ENCODE data around the gene GBE1. TPM values are rescaled to one million over a fixed set of nuclear protein-coding genes. Genes with fewer than 3 reads are reported as not detected.
A peak's percentile ranks its signal among the peaks of the same experiment; 100 is the strongest.
"Not testable (repeated sequence)": the region's sequence is repeated elsewhere in the genome, so short reads cannot be mapped to it uniquely, and the experiment has no call there.

The GBE1 gene
- 65.1 and 82.9 TPM in 2 replicates for total RNA-seq (2014; rRNA removed; shearing (Covaris generic))

DNA sequence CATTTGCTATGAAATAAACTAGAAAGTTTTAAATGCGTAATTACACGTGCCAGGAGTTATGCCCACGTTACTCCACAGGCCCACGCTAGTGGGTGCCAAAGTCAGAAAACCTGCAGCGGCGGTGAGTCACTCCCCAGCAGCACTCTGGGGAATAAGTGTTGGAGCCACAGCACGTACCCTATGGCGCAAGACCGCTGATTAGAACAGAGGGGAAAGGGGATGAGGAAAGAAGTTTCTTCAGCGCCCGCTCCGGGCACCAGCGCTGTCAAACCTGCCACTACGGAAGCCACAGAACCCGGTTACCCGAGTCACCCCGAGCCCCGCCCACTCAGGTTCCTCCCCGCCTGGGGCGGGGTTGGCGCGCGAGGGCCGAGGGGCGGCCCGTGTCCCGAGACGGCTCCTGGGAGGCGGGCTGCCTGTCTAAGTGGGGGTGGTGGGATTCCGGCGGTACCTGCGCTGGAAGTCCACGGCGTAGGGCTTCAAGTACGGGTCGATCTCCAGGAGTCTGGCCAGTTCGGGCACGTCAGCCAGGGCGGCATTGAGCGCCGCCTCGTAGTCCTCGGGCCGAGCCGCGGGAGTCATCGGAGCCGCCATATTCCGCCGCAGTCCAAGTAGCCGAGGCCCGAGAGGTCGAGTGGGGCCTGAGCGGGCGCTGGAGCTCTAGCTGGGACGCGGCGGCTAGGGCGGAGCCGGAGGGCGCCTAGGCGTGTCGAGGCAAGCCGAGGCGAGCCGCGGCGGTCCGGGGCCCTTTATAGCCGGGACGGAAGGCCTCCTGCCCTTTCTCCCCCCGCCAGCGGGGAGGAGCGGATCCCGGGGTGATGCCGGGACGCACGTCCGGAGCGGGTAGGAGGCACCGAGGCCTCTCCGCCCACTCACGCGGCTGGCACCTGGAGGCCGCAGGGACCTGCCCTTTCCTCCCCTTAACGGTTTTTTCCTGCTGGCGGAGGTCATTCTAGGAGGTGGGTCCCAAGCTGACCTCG lies at the start of gene GBE1:
TSS of gene GBE1 (minus strand) at position 722 of the 980 bp plus-strand sequence. CDS start at position 594, 128 bp downstream.
- peak; percentile 95 for DNase-seq (ENCODE audit: low spot score)

DNA sequence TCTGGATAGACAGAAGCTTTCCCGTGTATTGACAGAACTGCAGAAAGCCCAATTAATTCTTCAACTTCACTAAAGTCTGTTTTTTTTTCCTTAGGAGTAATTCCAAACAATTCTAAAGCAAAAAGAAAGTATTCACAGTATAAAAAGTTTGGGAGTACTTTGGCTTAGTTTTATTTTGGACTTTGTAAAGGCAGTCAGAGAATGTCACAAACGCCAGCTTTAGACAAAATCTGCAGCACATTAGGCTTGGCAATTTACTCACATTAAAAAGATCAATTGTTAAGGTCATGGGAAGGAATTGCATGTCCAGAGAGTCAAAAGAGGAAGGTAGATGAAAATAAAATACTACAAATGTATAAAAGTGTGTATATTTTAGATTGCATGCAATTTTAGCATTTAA lies 47.5 kb upstream of the GBE1 start:
- DNase-seq (ENCODE audit: low spot score): no peak

GRCh38 chr3:81799403-81799802 lies 38.0 kb upstream of the GBE1 start:
- peak; percentile 5 for DNase-seq (ENCODE audit: low spot score)

GRCh38 chr3:81793410-81793809 lies 32.0 kb upstream of the GBE1 start:
- no peak for DNase-seq (ENCODE audit: low spot score)

DNA sequence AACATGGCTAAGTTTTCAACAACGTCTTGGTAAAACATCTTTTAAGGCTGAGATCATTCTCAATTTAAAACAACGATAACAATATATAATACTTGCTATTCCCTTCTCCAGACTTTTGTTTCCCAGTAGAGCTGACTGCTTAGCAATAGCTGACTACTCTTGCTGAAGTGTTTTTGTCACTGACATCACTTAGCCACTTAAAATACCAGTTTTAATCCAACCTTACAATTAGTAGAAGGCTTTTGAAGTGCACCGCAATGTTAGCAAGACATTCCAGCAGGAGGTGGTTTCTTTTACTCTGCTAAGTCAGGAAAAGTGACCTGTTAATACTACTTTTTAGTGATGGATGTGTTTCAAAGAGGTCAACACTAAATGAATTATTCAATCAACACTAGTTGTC lies 28.7 kb upstream of the GBE1 start:
- DNase-seq (ENCODE audit: low spot score): no peak

- DNase-seq (ENCODE audit: low spot score): no peak
Measured at GRCh38 chr3:81789691-81790090, 28.2 kb upstream of the GBE1 start.

DNA sequence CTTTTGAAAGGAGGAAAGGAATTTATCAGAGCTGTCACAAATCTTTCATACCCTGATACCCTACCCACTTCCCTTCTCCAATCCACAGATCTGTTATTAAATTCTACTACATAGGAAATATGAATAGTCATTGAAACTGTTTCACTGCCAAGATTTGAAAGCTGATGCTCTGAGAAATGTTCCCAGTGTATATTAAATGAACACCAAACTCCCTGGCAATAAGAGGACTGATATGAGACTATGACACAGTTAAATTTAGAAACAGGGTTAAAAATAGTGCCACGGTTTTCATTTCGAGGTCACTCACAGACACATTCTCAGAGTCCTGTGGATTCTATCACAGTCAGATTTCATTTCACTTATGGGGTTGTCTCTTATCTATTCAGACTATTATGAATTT lies 27.2 kb upstream of the GBE1 start:
- DNase-seq (ENCODE audit: low spot score): no peak

DNA sequence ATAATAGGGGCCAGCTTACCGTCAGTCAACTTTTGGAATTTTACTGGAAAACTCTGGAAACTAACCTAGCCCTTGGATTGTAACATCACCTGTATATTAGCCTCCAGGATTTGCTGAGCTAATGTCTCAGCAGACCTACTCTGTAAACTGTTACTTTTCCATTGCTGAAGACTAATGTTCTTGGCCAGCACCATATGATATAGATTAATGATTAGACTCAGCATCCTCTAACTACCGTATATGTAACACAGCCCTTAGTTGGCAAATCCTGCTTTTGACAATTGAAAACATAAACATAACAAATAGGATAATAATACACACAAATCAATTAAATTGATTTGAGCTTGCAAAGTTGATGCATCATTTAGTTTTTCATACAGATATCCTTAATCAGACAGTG lies 26.6 kb upstream of the GBE1 start:
- no peak for DNase-seq (ENCODE audit: low spot score)

- DNase-seq (ENCODE audit: low spot score): no peak
Measured at GRCh38 chr3:81782585-81782984, 21.1 kb upstream of the GBE1 start.

DNA sequence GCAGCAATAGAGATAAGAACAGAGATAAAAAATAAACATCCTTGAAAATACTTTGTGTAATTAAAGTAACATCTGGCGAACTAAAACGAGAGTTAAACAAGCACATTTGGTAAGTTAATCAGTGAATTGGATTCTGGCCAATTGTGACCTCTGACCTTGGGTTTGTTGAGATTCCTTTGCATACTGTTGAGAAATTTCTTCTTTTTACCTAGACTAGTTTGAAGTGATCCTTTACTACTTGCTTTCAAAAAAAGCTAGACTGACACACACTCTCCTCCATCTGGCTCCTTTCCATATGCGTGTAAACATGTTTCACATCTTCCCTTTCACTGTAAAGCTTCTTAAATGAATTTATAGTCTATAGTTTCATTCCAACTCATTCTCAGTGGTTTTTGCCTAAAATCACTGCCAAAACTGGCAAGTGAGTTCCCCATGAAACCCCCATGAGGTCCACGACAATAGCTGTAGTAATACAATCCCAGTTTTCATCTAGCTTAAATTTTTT lies 17.3 kb upstream of the GBE1 start:
- no peak for DNase-seq (ENCODE audit: low spot score)

GRCh38 chr3:81776643-81777042 lies 15.2 kb upstream of the GBE1 start:
- no peak for DNase-seq (ENCODE audit: low spot score)

DNA sequence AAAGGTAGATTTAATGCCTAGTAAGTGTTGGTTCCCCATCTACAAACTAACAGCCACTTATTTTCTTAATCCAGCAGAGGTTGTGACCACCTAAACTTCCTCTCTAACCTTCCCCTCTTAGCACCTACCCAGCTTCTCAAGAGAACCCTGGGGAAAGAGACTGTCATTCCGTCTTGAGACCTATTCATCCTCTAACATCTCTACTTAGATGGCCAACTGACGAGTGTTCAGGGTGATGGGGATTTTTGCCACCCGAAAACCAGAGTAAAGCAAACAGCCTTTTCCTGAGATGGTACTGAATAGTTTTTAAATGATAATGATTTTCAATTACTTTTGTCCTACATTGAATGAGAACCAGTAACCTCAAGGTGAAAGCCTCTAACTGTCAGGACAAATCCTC lies 9.3 kb upstream of the GBE1 start:
- DNase-seq (ENCODE audit: low spot score): no peak

DNA sequence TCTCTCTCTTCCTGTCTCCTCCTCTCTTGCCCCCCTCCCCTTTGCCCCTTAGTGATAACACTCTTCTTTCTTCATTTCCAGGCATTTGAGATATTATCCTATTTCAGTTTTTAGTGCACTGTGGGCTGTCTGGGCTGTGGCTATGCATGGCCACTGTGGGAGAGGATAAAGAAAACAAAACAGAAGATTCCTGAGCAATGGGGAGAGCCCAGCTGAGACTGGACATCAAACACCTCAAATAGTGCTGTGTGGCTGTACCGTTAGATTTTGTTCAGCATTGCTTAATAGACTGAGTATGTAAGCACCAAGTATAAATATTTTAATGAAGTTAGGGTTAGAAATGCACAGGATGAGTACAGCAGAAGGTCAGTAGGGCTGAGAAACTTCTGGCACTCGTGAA lies 7.9 kb upstream of the GBE1 start:
- no peak for DNase-seq (ENCODE audit: low spot score)

DNA sequence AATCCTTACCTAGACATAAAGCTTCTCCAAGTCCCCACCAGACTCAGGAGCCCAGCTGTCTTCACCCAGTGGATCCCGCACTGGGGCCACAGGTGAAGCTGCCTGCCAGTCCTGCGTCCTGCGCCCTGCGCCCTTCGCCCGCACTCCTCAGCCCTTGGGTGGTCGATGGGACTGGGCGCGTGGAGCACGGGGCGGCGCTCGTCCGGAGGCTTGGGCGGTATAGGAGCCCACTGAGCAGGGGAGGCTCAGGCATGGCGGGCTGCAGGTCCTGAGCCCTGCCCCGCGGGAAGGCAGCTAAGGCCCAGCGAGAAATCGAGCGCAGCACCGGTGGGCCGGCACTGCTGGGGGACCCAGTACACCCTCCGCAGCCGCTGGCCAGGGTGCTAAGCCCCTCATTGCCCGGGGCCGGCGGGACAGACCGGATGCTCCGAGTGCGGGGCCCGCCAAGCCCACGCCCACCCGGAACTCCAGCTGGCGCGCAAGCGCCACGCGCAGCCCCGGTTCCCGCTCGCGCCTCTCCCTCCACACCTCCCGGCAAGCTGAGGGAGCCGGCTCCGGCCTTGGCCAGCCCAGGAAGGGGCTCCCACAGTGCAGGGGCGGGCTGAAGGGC lies 5.9 kb upstream of the GBE1 start:
- DNase-seq (ENCODE audit: low spot score): not testable (repeated sequence)

- no peak for DNase-seq (ENCODE audit: low spot score)
Measured at GRCh38 chr3:81765400-81765799, 4.0 kb upstream of the GBE1 start.

GRCh38 chr3:81764665-81765064 lies 3.2 kb upstream of the GBE1 start:
- no peak for DNase-seq (ENCODE audit: low spot score)

GRCh38 chr3:81764002-81764401 lies 2.6 kb upstream of the GBE1 start:
- DNase-seq (ENCODE audit: low spot score): no peak

GRCh38 chr3:81763001-81763400 lies 1.6 kb upstream of the GBE1 start:
- DNase-seq (ENCODE audit: low spot score): no peak

DNA sequence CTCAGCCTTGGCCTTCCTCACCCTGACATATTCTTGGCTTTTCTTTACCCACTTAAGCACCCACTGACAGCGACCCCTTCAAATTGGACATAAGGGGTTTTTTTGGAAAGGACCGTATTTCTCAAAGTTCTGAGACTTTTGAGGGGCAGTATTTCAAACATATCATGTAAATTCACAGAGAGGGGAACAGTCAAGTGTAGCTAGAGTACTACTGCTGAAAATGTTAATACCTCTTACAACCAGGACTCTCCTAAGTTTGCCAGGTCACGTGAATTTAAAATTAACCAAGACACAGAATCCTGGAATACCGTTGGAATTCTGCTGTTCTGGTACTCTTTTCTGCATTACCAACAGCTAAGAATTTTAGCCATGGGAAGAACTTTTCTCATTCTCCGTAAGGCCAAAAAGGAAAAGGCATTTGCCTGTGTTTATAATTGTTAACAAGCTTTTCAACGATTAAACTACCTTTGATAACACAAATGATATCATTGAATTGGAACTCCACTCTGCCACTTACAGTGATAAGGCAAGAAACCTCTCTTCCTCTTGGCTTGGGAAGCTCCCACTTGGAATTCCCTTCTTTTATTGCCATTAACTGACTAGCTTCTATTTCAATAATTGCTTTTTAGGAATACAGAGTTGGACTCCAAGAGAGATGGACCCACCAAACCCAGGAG lies 597 bp upstream of the GBE1 start:
- peak; percentile 49 for DNase-seq (ENCODE audit: low spot score)

DNA sequence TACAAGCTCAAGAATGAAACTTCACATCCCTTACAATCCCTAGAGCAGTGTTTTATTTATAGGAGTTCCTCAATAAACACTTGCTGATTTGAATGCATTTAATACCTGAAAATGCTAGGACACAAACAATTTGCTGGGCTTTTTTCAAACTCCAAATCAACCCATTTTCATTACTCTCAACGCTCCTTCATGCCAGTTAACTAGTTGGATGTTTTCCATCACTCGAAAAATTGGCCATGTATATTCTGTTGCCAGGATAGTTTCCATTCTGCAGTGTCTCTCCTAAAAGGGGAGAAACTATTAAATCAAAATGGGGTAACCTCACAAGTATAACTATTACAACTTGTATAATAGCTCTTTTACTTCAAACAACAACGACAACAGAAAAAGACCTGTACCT lies 1.2 kb downstream of the GBE1 start:
- DNase-seq (ENCODE audit: low spot score): no peak

DNA sequence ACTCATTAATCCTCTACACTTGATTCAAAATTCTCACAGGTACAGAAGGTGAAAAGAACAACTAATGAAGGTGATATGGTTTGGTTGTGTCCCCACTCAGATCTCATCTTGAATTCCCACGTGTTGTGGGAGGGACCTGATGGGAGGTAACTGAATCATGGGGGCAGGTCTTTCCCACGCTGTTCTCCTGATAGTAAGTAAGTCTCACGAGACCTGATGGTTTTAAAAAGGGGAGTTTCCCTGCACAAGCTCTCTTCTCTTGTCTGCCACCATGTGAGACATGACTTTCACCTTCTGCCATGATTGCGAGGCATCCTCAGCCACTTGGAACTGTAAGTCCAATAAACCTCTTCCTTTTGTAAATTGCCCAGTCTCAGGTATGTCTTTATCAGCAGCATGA lies 2.7 kb downstream of the GBE1 start:
- not testable (repeated sequence) for DNase-seq (ENCODE audit: low spot score)

DNA sequence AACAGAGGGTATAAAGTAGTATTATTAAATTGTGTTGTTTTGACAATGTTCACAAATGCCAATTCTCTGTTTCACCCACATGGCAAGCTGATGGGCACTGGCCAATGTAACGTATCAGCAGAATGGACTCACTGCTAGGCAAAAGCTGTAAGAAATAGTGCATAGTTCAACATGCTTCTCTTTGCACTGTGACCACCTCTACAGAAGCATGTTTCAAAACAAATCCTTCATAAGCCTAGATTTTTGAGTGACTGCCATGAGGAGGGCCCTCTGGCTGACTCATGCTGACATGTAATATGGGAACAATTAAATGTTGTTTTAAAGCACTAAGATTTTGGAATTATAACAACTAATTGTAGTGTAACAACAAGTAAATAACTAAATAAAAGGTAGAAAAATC lies 3.2 kb downstream of the GBE1 start:
- DNase-seq (ENCODE audit: low spot score): no peak

Data from A172 (cell line).